HG03045 (cell line): ENCODE data around the gene CSMD2.

Experiments
- ATAC-seq: cut with Tn5 transposase; IDR thresholded peaks from one replicate; pipeline ENCODE4 v1.9.1; 2021; ENCODE audit warnings: mild to moderate bottlenecking, moderate library complexity; ENCODE audit not compliant: unreplicated experiment

Gene CSMD2

GRCh38 chr1:34060901-34061415 lies 104.1 kb downstream of the CSMD2 start:
- no peak for ATAC-seq

DNA sequence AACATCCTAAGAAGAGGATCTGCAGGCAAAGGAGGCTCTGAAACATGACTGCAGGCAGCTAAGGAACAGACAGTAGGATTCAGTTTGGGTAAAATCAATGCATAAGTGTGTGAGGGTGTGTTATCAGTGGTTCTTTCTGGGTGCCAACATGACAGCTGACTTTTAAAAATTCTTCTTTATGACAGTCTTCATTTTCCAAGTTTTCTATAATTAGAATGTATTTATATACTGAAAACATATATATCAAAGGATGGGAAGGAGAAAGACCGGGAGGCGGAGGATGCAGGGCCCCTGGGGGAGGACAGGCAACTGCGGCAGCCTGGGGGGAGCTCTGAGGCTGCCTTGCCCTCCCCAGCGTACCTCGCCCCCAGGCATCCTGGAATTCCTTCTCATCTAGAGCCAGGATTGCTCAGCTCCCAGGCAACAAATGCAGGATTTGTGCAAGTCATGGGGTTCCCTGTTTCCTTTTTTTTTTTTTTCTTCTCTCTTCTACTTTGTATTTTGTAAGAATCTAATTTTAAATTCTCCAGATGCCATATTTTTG lies 104.8 kb downstream of the CSMD2 start:
- ATAC-seq, result no peak

DNA sequence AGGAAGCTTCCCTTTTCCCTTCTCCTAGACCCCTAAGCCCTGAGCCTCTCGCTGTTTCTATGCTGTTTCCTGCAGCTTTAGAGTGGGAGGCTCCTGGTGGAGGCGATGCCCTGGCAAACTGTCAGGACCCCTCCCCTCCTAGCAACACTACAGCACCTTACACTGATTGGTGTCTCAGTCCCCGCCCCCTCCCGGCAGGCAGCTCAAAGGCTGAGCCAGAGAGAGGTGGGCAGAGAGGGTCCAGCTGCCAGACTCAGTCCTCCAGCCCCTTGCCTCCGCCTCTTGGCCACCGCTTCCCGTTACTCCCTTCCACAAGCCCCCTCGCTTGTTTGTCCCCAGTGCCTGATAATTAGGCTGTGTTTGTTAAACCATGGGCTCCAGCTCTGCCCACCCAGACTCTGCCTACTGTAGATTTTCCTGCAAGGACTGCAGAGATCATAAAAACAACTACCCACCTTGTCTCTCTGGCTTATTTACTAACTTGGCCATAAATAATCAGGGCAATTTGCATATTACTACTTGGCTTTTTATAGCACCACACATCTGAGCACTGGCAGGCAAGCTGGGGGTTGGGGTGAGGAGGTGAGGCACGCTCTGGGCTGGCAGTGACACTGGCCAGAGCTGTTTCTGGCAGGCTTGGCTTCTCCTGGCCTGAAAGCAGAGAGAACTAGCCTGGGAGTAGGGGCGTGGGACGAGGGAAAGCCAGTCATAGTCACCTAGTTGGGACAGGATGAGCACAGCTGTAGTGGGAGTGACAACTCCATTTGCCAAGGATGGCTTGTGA lies 107.5 kb downstream of the CSMD2 start:
- no peak for ATAC-seq

DNA sequence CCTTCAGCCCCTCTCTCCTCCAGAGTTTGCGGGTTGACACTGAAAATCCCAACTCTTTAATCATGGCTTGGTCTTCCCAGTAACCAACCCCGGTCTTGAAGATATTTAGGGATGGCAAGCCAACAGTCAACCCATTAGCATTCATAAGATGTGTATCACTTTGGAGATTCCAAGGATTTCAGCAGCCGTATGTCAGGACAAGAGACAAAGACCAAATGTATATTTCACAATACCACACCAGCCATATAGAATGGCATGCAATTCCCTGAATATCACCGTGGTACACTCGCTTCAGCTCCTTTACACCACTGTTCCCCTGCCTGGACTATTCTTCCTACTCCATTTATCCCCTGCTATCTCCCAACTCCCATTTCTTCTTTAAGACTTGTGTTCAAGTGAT lies 109.2 kb downstream of the CSMD2 start:
- no peak for ATAC-seq

- no peak for ATAC-seq
Observed at GRCh38 chr1:34054920-34055319, 110.1 kb downstream of the CSMD2 start.

DNA sequence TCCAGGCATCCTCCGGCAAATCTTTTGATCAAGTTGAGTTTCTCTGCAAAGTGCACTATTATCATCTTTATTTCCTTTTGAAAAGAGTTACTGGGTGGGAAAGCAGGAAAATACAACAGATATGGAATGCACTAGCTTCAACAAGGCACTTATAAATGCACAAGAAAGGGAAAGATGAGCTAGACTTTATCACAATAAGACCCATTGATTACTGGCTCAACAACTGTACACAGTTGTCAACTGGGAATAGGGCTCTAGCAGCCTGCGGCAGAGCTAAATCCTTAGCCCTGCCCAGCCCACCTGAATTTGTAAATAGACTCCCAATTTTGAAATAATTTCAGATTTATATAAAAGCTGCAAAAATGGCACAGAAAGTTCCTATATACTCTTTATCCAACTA lies 111.4 kb downstream of the CSMD2 start:
- ATAC-seq, result no peak

- no peak for ATAC-seq
Observed at GRCh38 chr1:34052565-34052964, 112.5 kb downstream of the CSMD2 start.

DNA sequence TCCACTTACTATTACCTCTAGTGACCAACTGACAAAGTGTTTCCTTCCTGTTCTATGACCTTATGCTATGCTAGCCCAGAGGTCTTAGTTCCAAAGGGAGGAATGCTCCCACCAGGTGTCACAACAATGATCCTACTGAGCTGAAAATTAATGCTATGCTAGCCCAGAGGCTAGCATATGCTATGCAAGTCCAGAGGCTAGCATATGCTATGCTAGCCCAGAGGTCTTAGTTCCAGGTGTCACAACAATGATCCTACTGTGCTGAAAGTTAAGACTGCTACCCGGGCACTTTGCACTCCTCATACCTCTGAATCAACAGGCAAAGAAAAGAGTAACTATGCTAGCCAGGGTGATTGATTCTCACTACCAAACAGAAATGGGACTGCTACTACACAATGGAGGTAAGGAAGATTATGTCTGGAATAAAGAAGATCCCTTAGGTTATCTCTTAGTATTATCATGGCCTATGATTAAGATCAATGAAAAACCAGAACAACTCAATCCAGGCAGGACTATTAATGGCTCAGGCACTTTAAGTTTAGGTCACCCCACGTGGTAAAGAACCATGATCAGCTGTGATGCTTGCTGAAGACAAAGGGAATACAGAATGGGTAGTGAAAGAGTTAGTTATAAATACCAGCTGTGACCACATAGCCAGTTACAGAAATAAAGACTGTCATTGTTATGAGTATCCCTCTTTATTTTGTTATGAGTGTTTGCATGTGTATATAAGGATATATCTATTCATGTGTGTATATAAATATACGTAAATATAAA lies 114.1 kb downstream of the CSMD2 start:
- no peak for ATAC-seq

- no peak for ATAC-seq
Observed at GRCh38 chr1:34049994-34050393, 115.0 kb downstream of the CSMD2 start.

DNA sequence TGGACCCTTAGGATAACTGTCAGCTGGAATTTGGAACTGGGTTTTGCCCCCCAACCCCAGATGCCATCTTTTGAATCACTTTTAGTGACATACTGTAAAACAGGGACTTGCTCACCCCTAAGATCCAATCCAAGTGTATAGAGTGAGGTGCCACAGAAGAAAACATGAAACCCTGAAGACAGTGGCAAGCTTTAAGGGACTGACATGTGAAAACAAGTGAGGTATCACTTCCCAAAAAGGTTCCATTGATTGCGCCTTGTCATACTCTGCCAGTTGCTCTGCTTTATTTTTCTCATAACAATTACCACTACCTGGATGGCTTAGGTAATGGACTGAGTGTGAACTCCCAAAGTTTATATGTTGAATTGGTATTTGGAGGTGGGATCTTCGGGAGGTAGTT lies 115.6 kb downstream of the CSMD2 start:
- ATAC-seq, result no peak

DNA sequence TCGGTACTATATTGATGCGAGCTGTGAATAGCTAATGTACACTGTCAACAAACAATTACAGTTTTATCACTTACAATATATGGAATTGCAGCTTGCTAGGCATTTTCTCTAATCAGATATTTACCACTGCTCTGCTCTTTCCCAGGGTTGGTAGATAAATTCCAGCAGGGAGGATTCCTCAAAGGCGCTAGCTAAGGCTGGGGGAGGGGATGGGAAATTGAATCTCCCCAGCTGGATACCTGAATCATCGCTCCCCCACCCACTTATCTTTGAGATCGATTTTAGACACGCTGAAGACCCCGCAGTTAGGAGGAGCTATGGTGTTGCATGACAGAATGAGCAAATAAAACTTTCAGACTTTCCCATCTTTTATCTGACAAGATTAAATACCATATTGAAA lies 127.2 kb downstream of the CSMD2 start:
- ATAC-seq, result no peak

GRCh38 chr1:34037109-34037508 lies 127.9 kb downstream of the CSMD2 start:
- ATAC-seq, result no peak

- ATAC-seq, result no peak
Observed at GRCh38 chr1:34034036-34034435, 131.0 kb downstream of the CSMD2 start.

GRCh38 chr1:34029954-34030353 lies 135.1 kb downstream of the CSMD2 start:
- no peak for ATAC-seq

DNA sequence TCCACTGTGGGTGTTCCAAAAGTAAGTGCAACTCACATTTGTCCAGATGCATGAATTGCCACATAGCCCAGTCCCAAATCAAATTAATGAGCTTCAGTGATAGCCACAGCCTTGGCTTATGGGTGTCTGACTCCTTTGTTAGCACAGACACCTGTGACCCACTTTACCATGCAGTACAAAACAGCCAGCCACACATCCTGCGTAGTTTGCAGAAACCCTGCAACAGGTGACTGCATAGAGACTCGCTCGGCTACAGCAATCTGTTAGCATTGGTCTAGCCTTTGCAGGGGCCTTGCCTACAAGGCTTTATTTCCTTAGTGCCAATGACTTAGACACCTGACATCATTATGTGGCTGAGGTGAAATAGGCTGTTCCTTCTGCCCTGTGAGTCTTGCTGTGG lies 135.5 kb downstream of the CSMD2 start:
- ATAC-seq, result no peak

DNA sequence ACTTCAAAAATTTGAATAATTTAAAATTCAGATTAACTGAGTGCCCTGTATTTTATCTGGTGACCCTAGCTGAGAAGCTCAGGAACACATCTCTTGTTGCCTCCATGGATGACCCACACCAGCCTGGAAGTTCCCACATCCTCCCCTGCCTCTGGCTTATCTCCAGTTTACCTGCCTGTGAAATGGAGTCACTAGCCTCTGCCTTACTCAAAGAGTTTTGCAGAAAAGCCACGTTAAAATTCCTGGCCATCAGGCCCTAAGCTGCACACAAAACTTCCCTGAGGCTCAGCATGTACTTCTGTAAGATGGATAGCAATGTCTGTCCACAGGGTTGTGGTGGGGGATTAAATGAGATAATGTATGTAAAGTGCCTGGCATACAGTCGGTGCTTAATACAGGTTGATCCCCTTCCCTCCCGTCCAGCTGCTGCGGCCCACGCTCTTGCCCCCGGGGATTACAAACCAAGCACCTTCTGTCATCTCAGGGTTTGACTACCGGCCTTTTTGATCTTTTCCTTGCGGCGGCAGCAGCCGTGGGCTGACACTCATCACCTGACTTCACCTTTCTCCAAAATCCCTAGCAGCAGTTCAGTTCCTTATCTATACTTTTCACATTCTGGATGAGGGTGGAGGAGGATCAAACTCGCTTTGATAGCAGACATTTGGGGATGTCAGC lies 136.5 kb downstream of the CSMD2 start:
- no peak for ATAC-seq

- ATAC-seq, result no peak
Observed at GRCh38 chr1:34025675-34026074, 139.4 kb downstream of the CSMD2 start.

DNA sequence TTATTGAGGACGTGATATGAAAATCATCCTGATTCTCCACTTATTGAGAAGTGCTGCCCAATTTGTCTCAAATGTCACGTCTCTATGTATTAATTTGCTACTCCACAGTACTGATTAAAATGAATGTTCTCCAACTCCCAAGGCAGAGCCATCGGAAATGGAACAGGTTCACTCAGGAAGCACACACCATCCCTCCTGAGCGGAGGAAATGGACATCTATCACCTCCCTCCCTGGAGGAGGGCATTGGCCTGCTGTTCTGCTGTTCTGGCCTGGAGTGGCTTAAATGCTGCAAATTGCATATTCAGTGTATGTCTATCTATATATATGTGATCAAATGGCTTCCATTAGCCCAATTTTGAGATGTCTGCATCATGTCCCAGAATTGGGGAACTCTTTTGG lies 140.5 kb downstream of the CSMD2 start:
- no peak for ATAC-seq

DNA sequence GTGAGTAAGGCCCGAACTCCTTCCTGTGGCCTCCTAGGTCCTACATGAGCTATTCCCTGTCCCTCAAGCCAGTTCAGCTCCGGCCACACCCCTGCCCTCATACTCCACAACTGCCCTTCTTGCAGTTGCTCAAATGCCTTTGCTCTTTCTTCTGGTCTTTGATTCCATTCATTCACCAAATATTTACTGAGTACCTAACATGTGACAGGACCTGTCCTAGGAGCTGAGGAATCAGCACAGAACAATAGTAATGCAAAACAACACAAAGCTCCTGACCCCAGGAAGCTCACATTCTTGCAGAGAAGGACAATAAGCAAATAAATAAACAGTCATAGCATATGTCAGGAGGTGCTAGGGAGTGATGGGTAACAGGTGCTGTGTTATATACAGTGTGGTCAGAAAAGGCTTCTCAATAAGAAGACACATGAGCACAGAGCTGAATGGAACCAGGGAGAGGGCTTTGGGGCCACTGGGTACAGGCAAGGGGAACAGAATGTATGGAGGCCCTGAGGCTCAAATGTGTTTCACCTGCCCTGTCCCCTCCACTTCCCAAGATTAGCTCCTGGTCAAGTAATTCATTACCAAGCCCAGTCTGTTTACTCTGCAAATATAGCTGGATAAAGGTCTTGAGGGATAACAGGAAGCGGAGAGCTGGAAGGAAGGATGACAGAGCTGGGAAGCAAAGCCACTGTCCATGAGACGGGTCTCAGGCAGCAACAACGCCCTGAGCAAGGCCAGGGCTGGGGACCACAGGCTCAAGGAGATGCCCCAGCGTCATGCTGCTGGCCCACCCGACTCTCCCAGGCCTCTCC lies 145.1 kb downstream of the CSMD2 start:
- ATAC-seq, result no peak

GRCh38 chr1:34018285-34018684 lies 146.7 kb downstream of the CSMD2 start:
- no peak for ATAC-seq
